ENCODE results near the gene APOL1.

DNA sequence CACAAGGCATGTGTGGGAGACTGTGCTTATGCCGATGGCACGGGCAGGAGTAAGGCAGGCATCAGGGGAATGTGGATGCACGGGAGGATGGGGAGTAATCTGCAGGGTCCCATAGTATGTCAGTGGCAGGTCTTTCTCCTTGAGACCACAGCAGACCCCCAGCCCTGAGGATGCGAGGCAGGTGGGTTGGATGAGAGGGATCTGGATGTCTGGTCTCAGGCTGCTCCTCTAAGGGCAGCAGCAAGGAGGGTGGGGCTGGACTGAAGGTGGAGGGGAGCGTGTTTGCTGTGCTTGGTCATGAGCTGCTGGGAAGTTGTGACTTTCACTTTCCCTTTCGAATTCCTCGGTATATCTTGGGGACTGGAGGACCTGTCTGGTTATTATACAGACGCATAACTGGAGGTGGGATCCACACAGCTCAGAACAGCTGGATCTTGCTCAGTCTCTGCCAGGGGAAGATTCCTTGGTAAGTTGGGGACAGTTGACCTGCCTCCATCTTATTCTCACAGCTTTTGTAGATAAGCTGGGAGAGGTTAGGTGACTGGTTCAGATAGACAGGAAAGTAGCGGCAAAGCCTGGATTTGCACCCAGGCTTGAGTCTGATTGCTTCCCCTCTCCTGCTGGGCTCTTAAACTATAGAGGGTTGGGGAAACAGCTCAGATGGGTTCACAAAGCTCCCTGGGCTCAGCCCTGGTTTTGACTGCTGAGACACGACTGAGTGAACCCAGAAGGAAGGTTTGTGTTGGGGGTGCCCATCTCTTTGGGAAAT lies at the start of gene APOL1:
- no peak for TF ChIP-seq POLR2A (IDR thresholded peaks at IDR 0.05)
- TF ChIP-seq, protein P1, sequence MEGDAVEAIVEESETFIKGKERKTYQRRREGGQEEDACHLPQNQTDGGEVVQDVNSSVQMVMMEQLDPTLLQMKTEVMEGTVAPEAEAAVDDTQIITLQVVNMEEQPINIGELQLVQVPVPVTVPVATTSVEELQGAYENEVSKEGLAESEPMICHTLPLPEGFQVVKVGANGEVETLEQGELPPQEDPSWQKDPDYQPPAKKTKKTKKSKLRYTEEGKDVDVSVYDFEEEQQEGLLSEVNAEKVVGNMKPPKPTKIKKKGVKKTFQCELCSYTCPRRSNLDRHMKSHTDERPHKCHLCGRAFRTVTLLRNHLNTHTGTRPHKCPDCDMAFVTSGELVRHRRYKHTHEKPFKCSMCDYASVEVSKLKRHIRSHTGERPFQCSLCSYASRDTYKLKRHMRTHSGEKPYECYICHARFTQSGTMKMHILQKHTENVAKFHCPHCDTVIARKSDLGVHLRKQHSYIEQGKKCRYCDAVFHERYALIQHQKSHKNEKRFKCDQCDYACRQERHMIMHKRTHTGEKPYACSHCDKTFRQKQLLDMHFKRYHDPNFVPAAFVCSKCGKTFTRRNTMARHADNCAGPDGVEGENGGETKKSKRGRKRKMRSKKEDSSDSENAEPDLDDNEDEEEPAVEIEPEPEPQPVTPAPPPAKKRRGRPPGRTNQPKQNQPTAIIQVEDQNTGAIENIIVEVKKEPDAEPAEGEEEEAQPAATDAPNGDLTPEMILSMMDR (IDR thresholded peaks at IDR 0.05): no peak

Measured in lower leg skin (tissue), 3 donors.